MM.1S (cell line): Measurements from ENCODE around the gene ZNF134.

ENCODE experiments used
- CTCF ChIP-seq: fragments of 300-600 bp; sonication (generic); IDR thresholded peaks from 2 replicates; pipeline ENCODE4 v1.5.1; 2016; ENCODE audit warnings: antibody characterized with exemption, low read length, mixed read lengths
- EZH2 ChIP-seq: fragments of 300-600 bp; sonication (generic); optimal IDR thresholded peaks from 2 replicates; pipeline ENCODE3; 2017; ENCODE audit warnings: low read depth, mild to moderate bottlenecking, antibody characterized with exemption, low read length, mixed read lengths
- EZH2phosphoT487 ChIP-seq: fragments of 300-600 bp; sonication (generic); IDR thresholded peaks from 2 replicates; pipeline ENCODE4 v1.6.1; 2018; ENCODE audit warnings: antibody characterized with exemption, low read length

- TF ChIP-seq EZH2phosphoT487 (no peak), CTCF (no peak), EZH2 (no peak)
Measured at GRCh38 chr19:57651654-57651996, 37.6 kb downstream of the ZNF134 start.
